HTERT RPE-1 (cell line): ENCODE measurements around the gene IFNGR1.
"Not testable (repeated sequence)": the region's sequence is repeated elsewhere in the genome, so short reads cannot be mapped to it uniquely, and the experiment has no call there.

ENCODE experiments used
- in situ Hi-C: fragments of 300-500 bp; cut with MboI; formaldehyde crosslinking; loops from 4 replicates; pipeline ENCODE4 v1.14.3; 2020; ENCODE audit warnings: low sequenced_read_pairs

The IFNGR1 gene

GRCh38 chr6:137213813-137214212 is 5.4 kb downstream of the IFNGR1 start:
- in situ Hi-C loops = no loop called here

- in situ Hi-C loops = no loop called here
Observed at GRCh38 chr6:137213331-137213740, 5.8 kb downstream of the IFNGR1 start.

DNA sequence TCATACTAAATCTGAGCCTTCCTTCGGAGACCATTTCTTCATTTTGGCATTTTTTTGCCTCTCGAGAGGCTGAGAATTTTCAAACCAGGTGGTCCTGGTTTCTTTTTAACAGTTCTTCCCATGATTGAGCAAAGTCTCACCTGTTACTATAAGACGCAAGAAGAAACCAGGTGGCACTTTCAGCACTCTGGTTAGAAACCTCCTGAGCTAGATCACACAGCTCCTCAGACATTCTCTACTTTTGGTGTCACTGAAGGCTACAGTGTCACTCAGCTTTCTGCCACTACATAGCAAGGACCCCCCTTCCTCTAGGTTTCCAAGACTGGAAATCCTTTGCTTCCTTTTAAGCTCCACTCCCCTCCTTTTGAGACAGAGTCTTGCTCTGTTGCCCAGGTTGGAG is 7.3 kb downstream of the IFNGR1 start:
- in situ Hi-C loops = no loop called here

GRCh38 chr6:137210903-137211302 is 8.3 kb downstream of the IFNGR1 start:
- in situ Hi-C loops = no loop called here

DNA sequence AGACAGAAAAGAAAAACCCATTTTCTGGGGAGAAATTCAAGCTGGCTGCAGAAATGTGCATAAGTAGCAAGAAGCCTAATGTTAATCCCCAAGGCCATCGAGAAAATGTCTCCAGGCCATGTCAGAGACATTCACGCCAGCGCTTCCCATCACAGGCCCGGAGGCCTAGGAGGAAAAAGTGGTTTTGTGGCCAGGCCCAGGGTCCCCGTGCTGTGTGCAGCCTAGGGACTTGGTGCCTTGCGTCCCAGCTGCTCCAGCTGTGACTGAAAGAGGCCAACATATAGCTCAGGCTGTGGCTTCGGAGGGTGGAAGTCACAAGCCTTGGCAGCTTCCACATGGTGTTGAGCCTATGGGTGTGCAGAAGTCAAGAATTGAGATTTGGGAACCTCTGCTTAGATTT is 10.9 kb downstream of the IFNGR1 start:
- in situ Hi-C loops = no loop called here

GRCh38 chr6:137207457-137207856 is 11.7 kb downstream of the IFNGR1 start:
- in situ Hi-C loops = not testable (repeated sequence)

- in situ Hi-C loops = no loop called here
Observed at GRCh38 chr6:137206577-137206976, 12.6 kb downstream of the IFNGR1 start.

GRCh38 chr6:137203256-137203655 is 15.9 kb downstream of the IFNGR1 start:
- in situ Hi-C loops = no loop called here

DNA sequence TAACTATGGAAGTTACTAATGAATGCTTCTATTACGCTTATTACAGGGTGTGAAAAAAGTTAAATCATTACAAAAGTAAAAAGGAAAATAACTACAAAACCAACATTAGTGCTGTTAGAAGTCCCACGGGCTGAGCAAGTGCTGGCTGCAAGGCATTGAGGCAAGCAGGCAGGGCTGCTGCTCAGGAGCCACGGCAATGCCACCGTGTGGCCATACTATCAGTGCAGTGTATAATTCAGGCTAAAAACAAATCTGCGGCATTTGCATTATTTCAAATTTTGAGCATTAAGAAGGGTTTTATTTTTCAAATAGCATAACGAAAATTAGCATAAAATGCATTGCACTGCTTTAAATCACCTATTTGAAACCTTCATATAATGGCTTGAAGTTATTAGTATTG is 17.1 kb downstream of the IFNGR1 start:
- in situ Hi-C loops = no loop called here

DNA sequence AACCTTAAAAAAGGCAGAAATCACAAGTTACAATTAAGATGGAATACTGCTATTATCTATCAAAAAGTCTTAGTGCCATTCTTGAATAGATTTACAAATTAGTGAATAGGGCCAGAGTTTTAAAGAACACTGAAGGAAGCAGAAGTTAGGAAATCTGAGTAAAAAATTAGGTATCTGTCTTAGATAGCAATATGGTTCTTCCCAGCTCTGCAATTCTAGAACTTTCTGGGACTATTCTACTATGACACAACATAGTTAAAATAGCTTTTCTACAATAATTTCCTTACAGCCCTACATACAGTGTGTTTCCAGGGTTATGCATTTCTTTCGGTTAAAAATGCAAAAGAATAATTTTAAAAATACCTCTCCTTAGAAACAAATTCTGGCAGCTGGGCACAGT is 18.2 kb downstream of the IFNGR1 start:
- in situ Hi-C loops = no loop called here

DNA sequence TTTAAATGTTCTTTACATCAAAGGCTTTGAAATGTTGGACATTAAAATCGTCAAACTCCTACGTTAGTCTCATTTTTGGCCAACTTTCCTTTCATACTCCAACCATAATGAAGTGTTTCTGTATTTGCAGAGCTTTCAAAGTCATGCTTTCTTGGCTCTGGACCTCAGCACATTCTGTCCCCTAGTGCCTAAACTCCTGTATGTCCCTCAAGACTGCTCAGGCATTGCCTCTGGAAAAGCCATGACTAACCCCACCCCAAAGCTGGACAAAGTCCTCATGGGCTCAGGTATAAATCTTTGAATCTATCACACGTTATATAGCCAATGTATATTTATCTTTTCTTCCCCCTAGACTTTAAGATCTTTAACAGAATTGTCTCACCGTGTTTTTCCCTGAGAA is 18.9 kb downstream of the IFNGR1 start:
- in situ Hi-C loops = no loop called here

DNA sequence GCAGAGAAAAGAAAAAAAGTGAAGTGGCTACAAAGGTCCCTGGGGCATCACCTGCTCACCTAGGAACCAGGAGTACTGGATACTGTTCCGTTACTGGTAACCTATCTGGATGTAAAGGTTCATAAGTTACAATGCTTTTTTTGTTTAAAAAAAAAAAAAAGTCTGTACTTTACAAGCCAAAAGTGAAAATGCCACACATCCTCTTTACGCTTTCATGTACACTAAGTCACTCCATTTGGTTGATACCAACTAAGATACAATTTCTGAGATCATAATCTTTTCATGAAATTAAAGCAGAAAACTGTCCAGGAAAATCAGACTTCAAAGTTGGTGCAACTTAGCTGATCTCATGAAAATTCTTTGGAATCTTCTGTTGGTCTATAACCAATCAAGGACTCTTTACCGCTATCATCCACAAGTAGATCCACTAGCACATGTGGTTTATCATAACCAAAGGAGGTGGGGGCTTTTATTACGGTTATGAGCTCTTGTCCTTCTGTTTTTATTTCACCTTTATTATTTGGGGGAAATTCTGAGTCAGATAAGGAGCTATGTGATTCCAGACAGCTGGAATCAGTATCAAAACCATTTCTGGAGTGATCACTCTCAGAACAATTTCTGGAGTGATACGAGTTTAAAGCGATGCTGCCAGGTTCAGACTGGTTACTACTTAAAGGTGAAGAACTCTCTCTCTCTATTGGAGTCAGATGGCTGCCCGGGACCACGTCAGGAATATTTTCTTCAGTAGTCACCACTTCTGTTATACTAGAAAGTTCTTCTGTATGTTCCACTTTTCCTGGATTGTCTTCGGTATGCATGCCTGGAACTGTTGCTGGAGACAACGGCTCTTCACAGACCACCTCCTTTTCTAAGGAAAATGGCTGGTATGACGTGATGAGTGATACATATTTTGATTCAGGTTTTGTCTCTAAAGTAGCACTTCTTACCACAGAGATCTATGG is 21.2 kb downstream of the IFNGR1 start:
- in situ Hi-C loops = no loop called here

- in situ Hi-C loops = no loop called here
Observed at GRCh38 chr6:137193256-137194070, 25.7 kb downstream of the IFNGR1 start.

- in situ Hi-C loops = no loop called here
Observed at GRCh38 chr6:137192821-137193220, 26.4 kb downstream of the IFNGR1 start.

GRCh38 chr6:137191670-137192069 is 27.5 kb downstream of the IFNGR1 start:
- in situ Hi-C loops = no loop called here

DNA sequence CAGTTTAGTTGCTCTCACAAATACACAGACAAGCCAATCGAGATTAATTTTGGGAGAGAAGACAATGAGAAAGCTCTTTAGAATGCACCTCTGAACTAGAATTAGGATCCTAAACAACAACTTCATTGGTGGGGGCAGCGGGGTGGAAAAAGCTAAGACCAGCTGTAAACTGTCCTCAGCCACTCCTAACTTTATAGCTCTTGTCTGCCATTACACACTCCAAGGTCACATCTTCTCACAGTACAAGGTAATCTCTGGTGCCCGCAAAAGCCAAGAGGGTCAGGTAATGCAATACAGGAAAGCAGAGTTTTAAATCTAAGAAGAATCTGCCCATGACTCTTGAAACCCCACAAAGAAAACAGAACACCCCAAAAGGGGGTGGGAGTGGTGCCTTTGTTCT is 27.9 kb downstream of the IFNGR1 start:
- in situ Hi-C loops = no loop called here

DNA sequence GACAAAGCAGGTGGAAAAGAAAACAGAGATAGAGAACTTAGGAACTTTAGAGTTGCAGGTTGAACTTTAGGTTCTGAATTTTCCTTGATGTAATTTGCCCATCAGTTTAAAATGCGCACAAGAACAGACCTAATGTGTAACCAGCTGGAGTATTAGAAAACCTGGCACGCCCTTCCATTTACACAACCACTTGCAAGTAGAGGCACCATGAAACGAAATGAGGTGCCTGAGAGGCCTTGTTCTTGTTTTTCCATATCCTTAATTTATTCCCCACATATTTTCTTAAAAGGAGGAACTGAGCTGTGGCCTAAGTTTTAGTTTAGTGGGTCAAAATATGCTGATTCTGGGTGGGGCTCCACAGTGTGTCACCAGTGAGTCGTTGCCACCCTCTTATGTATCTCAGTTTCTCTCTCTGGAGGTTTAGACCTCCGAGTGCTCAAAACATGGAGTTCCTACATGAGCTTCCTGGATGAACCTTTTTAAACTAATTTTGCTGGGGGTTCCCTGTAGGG is 28.5 kb downstream of the IFNGR1 start:
- in situ Hi-C loops = no loop called here

DNA sequence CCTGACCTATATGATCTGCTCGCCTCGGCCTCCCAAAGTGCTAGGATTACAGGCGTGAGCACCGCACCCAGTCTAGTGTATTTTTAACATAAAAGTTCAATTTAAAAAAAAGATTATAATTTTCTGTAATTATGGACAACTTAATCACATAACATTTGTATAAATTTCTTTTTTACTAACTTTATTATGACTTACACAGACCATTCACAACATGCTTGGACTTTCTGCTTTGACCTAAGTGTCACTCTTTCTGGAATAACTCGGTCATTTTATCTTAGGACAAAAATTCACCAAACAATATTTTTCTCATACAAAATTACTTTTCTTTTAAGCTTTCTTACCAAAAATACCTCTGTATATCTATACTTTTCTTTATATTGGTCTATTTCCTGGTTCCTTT is 30.3 kb downstream of the IFNGR1 start:
- in situ Hi-C loops = no loop called here

DNA sequence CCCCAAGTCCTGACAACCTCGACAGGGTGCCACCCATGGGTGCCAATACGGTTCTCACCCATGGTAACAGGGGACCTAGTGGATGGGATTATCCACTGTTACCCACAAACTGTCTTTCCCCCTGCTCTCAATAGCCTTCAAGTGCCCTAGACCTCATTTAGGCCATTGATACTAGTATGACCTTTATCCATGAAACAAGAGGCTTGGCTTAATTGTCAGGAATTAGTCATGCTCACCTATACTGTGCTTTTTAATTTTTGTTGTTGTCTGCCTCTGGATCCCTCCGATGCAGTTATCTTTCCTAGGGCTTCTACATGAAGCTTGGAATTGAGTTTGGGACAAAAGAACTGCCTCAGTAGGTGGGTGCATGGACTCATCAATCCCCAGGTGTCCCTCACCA is 33.9 kb downstream of the IFNGR1 start:
- in situ Hi-C loops = no loop called here

DNA sequence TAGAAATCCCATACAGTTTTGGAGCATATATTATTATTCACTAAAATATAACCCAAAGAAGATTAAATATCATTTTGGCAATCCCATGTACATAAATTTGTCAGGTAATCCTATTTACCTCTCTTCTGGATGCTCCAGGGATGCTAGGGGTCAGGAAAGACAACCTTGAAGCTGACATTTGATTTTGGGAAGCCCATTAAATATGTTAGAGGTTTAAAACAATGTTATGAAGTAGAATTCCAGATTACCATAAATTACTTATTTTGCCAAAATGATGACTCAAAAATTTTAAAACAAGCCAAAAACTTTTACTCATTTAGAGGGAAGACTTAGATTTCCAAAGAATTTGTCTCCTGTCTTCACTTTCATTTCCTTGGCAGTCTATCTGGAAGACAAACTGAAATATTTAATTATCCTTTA is 36.5 kb downstream of the IFNGR1 start:
- in situ Hi-C loops = no loop called here

GRCh38 chr6:137181891-137182653 is 37.1 kb downstream of the IFNGR1 start:
- in situ Hi-C loops = no loop called here
